HG03045 (cell line): ENCODE data around the gene LRRC18.

Experiments used
- ATAC-seq: cut with Tn5 transposase; IDR thresholded peaks from one replicate; pipeline ENCODE4 v1.9.1; 2021; ENCODE audit warnings: mild to moderate bottlenecking, moderate library complexity; ENCODE audit not compliant: unreplicated experiment

The LRRC18 gene

DNA sequence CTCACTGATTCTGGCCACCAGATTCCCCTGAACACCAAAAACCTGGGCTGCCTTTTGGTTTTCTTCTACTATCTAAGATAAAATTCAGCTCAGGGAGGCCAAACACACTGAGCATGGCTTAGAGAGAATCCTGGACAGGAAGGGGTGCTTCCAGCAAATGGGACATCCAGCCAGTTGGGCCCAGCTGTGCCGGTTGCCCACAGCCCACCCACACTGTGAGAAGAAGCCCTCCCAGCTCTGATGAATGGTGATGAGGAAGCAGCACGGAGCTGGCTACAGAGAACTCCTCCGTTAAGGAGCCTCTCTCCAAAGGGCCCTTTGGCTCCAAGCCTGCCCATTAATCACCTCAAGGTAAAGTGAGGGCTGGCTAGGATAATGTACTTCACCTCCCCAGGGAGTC lies 15.9 kb downstream of the LRRC18 start:
- ATAC-seq = no peak

DNA sequence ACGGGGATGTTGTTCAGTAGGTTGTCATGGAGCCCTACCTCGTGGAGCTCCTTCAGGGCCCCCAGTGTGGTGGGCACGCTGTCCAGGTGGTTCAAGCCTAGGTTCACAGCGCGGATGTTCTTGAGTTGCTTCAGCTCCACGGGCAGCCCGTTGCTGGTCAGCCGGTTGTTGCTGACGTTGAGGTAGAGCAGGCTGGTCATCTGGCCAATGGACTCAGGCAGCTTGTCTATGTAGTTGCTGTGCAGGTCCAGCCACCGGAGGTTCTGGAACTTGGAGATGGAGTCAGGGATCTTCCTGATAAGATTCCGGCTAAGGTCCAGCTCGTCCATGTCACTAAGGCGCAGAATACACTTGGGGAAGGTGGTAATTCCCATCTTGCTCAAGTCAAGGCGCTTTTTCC lies 26.0 kb downstream of the LRRC18 start:
- ATAC-seq = no peak

DNA sequence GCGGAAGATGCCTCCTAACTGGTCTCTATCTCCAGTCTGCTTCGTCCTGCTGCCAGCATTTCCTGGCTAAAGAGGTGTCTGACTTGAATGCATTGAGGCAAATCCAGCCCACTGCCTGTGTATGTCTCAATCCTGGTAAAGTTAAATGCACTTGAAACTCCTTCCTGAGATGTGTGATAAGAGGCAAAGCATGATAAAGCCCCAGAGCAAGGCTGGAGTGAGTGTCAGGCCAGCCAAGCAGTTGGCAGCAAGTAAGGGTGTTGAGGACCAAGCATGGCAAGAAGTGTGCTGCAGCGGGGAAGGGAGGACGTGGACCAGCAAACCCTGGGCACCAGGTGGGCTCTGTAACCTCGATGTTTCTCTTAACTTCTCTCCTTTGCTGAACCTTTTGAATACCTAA lies 29.1 kb downstream of the LRRC18 start:
- ATAC-seq = no peak

DNA sequence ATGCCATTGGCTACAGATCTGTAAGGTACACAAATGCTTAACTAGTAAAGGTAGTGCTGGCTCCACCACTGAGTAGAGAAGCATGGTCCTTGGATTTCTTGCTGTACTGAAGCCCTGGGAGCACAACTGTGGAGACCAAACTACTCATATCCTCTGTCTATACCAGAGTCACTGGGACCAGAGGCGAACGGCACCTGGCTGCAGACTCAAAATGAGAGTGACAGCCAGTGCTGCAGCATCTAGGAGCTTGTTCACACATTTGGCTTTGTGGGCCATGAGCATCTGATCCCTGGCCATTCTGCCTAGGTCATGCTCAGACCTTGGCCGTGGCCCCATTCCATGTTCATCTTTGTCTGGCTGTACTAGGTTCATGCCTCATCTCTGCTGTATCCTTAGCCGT lies 31.9 kb downstream of the LRRC18 start:
- ATAC-seq = no peak

DNA sequence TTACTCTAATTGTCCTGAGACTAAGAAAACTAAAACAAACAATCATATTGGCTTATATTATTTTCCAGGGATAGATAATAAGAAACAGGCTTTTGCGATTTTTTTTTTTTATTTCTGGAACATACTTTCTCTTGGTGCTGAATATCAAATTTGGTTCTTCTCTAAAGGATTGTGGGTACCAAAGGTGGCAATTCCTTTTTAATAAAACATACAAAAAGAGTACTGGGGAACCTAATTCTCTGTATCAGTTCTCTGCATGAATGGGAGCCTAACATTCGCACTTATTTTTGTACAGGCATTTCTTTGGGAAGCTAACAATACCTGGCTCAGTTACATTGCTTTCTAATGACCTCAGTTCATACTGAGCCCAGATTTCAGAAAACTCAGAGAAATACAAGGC lies 32.8 kb downstream of the LRRC18 start:
- ATAC-seq = no peak

DNA sequence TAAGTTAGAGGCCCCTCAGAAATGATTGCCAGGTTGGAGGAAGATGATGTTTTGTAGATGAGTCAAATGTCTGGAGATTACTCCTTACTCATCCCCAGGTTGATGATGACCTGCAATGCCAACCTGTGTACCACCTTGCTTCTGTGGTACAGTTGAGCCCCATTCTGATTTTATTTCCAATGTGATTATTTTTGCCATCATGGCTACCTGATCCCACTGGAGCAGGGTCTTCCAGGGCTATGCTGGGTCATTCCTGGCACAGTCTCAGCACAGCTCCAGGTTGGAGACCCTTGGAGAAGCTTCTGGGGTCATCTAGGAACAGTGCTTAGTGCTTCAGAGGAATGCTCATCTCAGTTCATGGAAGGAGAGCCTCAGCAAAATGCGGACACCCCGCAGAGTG lies 34.3 kb downstream of the LRRC18 start:
- ATAC-seq = no peak

DNA sequence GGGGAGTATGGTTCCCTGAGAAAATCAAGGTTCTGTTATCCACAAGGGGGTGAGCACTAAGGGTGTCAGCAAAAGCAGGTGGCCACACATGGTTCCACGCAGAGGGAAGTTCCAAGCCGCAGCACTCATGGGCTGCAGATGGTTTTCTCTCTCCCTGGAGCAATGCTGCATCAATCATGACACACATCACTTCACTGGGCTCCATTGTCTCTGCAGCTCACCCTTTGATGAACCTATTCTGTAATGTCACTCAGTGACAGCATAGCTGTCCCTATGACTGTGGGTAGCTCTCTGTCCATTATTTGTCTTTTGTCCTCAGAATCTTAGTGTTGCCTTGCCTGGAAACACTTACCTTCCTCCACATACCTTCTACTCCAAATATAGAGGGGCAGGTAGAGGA lies 34.8 kb downstream of the LRRC18 start:
- no peak for ATAC-seq

DNA sequence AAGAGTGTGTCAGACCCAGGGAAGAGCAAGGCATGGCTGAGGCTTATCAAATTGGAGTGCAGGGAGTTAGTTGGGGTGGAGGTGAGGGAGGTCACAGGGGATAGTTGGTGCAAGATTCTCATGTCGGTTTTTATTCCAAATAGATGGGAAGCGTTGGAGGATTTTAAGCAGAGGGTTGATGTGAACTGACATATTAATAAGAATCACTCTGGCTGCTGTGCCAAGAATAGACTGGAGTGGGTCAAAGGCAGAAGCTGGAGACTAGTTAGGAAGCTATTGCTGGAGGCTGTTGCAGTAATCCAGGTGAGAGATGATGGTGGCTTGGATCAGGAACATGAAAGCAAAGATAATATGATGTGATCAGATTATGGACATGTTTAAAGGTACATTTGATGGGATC lies 36.5 kb downstream of the LRRC18 start:
- ATAC-seq = no peak

DNA sequence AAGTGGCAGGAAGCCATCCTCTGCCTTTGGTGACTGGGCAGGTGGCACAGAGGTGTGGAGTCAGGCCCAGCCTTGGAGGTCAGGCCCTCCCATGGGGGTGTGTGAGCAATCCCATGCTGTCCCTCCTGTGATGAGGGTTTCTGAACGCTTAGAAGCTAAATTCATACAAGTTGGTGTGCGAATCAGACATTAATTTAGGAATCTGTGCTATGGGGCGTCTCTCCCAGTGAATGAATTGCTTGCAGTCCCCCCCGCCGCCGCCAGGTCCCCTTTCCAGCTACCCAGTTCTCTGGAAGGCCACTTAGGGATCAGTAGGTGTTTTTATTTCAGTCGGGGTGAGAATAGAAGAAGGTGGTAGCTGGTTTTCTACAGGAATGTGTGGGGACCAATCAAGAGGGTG lies 37.5 kb downstream of the LRRC18 start:
- ATAC-seq = no peak

DNA sequence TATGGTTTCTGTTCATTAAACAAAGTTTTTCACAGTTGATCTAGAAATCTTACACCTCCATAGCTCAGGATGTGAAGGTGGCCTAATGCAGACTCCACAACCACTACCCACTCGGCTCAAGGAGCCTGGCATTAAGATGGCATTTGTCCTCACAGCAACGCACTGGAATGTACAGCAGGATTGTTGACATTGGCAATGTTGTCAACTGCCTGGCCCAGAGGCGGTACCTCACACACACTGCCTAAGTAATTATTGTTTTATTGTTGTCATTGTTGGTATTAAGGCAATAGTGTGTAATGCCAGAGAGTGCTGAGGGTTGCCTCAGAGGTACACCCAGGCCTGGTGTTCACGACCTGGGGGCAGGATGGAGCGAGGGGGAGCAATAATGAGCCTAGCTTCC lies 38.3 kb downstream of the LRRC18 start:
- ATAC-seq = no peak

DNA sequence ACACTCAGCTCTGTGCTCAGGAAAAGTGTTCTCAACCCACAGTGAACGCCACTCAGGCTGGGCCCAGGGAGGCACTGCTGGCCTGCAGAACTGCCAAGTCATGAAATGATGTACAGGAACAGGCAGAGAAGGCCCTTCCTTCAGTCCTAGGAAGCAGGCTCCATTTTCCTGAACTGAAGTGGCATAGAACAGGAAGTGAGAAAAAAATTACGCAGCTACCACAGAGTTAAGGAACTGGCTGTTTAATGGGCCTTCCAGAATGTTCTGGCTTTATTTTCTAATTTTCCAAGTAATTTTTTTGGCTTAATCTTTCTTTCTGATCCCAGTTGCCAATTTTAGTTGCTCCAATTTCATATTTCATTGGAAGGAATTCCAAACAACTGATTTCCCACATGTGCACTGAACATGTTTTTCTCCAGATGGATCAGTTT lies 39.3 kb downstream of the LRRC18 start:
- no peak for ATAC-seq

DNA sequence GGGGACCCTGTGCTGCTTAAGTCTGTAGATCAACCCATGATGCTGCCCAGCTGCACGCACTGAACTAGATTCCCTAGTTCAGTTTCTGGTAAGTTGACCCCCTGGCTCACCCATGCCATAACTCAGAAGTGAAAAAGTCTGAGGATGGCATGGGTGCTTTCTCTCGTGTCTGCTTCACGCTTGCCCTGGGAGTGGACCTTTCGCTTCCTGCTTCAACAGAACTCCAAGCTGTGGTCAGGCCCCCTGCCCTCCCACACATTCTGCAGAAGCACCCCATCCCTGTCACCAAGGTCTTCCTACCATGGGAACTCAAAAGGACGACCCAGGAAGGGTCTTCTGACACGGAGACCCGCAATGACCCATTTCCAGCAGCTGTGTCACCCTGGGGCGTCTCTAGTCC lies 39.9 kb downstream of the LRRC18 start:
- no peak for ATAC-seq

DNA sequence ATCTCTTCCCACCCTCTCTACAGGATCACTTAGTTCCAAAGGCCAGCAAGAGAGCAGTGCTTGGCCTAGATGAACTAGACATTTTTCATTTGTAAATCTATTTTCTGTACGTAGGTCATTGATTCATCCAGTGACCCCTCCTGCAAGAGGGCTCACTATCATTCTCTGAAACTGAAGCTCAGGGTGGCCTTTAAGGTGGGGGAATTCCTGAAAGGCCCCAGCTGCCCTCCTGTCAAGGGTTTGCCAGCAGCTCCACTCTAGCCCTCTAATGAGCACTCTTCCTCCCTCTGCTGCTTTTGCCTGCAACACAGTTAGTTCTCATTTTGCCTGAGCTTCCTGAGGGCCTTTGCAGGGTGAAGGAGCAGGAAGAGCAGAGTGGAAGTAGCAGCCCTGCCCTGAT lies 41.2 kb downstream of the LRRC18 start:
- ATAC-seq = no peak

DNA sequence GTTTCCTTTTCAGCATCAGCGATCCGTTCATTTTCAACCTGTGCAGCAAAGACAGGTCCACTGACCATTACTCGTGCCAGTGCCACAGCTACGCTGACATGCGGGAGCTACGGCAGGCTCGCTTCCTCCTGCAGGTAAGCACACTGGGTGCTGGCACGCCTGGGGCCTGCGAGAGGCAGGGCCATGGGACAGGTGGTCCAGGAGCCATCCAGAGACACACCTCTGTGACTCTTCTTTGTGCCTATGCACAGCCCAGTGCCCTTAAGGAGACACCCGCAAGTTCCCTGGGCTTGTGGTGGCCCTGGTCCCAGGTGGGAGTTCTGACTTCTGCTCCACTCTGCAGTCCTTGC lies 42.2 kb downstream of the LRRC18 start:
- no peak for ATAC-seq

DNA sequence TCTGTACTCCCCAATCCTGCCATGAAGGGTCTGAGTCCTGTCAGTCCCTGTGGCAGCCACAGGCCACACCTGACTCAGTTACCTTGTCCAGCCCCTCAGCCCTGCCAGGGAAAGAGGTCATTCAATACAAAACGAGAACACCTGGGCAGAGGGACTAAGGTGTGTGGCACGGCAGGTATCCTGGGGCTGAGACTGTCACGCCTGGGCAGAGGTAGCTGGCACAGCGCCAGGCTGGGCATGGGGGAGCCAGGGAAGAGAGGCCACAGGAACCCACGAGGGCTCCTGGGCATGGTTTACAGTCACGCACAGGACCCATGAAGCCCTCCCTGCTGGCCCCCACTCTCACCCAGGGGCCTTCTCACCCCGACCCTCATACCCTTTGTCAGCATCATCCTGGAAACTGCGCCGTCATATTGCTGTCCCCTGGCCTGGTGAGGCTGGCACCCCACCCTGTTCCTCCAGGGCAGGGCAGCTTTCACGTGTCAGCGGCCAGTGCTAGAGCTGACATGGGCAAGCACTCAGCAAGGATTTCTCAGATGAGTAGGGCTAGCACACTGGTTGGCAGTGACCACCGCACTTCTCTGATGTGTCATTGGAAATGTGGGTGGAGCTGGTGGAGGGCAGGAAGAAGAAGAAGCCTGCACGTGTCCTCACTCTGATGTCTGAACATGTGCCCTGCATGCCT lies 42.7 kb downstream of the LRRC18 start:
- ATAC-seq = no peak

DNA sequence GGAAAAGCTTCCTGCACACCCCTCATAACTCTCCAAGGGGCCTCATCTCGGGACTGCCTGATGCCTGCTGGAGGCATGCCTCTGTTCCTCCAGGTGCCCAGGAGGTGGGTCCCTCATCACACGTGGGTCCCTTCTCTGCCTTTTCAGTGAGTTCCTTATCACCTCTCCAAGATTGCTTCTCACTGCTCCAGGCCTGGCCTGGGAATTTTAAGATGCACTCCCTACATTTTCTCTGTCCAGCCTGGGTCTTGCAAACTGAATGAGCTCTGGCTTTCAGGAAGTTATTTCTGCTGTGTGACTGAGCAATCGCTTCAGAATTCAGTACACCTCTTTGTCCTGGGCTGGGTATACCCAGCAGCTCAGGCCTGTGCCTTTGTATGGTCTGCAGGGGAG lies 43.8 kb downstream of the LRRC18 start:
- ATAC-seq = no peak

DNA sequence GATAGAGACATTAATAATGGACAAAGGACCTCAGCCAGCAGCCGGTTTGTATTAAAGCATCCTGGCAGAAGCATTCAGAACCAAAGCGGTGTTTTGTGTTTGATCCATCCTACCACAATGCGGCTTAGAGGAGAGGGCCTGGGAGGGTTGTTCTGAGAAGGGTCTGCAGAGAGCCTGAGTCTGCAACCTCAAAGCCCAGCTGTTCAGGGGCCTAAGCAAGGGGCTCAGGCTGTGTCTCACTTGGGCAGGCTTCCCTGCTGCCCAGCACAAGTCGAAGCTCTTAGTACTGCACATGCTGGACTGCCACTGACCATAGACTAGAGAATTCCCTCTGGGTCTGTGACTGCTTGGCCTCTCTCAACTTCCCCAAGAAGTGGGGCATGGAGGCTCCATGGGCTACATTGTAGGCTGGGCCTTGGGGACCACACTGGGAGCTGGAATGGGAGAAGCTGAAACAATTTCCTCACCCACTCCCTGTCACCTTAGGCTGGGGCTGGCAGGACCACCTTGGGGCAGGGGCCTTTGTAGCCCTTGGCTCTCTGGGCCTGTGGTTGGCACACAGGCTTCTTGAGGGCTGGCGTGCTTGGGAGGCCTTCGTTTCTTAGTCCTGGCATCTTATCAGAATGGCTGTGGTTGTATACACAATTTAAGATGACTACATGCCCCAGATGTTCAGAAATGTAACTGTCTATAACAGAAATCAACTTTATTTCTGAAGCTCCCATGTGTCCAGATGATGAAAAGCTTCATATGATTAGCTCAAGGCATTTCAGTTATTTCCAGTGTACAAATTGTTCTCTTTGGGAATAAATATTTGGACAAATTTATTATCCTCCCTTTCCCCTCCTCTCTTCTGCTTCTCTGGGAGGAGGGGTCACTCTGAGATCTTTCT lies 44.5 kb downstream of the LRRC18 start:
- ATAC-seq = no peak

DNA sequence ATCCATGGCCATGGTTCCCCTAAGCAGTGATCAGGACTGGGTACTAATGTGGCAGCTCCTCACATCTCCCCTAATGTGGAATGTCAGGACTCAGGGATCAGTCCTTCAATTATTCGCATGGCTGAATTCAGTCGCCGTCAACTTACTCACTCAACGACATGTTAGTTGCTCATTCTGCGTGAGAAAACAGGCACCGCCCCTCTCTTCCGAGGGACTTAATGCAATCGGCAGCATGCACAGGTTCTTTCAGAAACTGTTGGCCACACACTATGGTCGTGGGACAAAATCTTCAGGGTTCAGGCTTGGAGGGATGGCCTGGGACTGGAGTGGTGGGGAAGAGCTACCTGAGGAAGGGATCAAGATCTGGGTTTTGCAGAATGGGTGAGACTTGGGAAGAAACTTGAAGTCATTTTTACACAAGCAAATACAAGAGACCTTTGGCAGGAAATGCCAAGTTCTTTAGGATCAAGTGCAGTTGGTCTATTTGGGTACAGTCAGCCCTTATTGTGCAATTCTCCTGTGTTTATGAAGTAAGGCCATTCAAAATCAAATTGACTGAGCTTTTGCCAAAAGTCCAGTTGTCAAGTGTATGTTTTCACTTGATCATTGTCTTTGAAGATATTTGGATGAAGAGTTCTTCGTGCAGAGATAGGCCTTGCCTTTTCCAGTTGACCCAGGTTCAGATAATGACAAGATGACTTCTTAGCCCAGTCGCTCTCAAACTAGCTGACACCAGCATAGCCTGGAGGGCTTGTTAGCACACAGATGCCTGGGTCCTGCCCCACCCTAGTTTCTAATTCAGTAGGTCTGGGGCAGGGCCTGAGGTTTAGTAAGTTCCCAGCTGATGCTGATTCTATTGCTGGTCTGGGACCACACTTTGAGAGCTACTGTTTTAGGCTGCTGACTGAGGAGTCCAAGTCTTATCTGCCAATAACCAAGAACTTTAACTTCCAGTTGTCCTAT lies 48.5 kb downstream of the LRRC18 start:
- no peak for ATAC-seq

DNA sequence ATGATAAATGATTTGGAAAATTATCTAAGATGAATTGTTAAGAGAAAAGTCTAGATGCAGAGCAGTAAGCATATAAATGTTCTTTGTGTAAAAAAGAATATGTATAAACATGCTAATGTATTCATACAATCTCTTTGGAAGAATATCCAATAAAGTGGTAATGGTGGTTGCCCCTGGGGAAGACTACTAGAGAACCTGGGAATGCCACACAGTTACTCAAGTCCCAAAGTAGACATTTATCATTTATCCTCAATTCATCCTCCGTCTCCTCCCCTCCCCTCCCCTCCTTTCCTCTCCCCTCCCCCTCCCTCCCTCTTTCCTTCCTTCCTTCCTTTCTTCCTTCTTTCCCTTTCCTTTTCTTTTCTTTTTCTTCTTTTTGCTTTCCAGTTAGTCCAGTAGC lies 51.7 kb downstream of the LRRC18 start:
- no peak for ATAC-seq

DNA sequence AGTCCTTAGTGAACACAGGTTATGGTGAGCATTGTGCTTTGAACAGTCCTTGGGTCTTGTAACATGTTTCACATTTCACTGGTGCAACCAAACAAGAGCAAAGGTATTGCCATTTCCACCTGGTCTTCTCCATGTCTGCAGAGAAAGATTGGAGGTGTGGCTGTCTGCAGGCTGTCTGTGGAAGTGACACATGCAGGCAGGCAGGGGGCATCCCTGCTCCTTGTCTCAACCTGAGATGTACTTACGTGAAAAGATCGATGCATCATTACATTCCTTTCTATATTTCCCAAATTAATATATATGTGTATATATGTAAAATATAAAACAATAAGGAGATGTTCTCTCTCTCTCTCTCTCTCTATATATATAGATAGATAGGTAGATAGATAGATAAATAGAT lies 54.3 kb downstream of the LRRC18 start:
- no peak for ATAC-seq
